ENCODE results near the gene AATF. TPM values are rescaled to one million over a fixed set of nuclear protein-coding genes. Genes with fewer than 3 reads are reported as not detected.

Gene AATF
- total RNA-seq, 3 donors from 2014 or later, result 34.4 to 47.2 (median 40.0) TPM

DNA sequence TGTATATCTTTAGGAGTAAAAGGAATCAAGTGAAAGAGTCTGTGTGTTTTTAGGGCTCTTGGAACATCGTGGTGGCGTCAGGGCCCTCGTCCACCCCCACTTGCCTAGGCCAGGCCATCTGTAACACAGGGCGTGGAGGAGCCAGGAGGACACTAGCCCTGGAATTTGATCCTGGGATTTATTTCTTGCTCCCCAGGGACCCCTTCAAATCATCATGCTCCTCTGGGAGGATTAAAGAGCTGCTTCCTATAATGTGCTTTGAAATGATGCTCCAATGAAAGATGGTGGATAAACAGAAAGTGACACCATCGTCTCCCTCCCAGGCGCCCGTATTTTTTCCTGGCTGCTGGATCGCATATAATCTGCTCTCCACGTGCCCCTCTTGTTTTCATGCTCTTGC is 113.3 kb downstream of the AATF start:
- intact Hi-C loops (cut with DNase I; ENCODE audit: low total_unique reads), result no loop called here
- H3K4me3 ChIP-seq, result no peak overlapping the region
- no peaks in the 10 kb centered on the region for H3K4me1 ChIP-seq
- H3K27ac ChIP-seq, result no peak overlapping the region
- no peaks in the 10 kb centered on the region for H3K27me3 ChIP-seq
- H3K36me3 ChIP-seq, result no peaks in the 10 kb centered on the region
- TF ChIP-seq, protein P1, sequence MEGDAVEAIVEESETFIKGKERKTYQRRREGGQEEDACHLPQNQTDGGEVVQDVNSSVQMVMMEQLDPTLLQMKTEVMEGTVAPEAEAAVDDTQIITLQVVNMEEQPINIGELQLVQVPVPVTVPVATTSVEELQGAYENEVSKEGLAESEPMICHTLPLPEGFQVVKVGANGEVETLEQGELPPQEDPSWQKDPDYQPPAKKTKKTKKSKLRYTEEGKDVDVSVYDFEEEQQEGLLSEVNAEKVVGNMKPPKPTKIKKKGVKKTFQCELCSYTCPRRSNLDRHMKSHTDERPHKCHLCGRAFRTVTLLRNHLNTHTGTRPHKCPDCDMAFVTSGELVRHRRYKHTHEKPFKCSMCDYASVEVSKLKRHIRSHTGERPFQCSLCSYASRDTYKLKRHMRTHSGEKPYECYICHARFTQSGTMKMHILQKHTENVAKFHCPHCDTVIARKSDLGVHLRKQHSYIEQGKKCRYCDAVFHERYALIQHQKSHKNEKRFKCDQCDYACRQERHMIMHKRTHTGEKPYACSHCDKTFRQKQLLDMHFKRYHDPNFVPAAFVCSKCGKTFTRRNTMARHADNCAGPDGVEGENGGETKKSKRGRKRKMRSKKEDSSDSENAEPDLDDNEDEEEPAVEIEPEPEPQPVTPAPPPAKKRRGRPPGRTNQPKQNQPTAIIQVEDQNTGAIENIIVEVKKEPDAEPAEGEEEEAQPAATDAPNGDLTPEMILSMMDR (IDR thresholded peaks at IDR 0.05), result no peak
- no peak for TF ChIP-seq POLR2A (IDR thresholded peaks at IDR 0.05)
- no peak for TF ChIP-seq POLR2AphosphoS5 (IDR thresholded peaks at IDR 0.05)
- no peaks in the 10 kb centered on the region for H3K9me3 ChIP-seq
- no peak for DNase-seq (ENCODE audit: low spot score in 2 of 2)

DNA sequence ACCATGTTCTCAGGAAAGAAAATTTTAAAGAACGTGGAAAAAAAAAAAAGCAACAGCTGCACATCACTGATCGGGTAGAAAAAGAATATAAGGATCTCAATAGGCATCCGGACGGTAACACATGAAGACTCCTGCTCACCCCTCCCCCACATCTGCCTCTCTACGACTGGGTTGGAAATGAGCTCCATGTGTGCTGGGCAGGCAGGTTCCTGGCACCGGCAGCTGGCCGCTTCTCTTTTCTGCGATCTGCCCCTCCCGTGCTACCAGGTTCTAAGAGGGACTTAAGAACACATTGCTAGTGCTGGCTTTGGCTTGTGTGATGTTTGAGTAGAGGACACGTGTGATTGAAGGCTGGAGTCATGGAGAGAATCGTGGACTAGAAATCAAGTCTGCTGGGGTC is 115.5 kb downstream of the AATF start:
- intact Hi-C loops (cut with DNase I; ENCODE audit: low total_unique reads), result no loop called here

DNA sequence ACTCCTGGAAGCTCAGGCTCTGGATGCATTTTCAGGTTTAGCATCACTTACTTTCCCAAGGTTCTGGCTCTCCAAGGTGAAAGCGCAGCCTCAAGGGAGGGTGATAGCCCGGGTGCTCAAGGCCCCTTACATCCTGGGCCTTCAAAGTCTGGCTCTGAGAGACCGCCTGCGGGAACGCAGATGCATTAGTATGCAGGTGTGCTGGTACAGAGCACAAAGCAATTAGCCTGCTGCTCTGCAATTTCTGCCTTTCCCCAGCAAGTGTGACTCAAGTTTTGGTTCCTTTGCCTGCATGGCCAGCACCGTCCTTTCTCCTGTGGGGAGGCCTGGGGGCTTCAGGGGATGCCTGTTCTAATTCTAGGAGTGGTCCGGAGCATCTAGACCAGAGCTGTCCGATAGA is 116.2 kb downstream of the AATF start:
- intact Hi-C loops (cut with DNase I; ENCODE audit: low total_unique reads), result no loop called here
- H3K36me3 ChIP-seq, result no peaks in the 10 kb centered on the region
- H3K9me3 ChIP-seq, result no peaks in the 10 kb centered on the region
- H3K4me3 ChIP-seq, result no peak overlapping the region
- no peak overlapping the region for H3K27ac ChIP-seq
- no peak for TF ChIP-seq POLR2A (IDR thresholded peaks at IDR 0.05)
- TF ChIP-seq, protein P1 (IDR thresholded peaks at IDR 0.05), result no peak
- TF ChIP-seq POLR2AphosphoS5 (IDR thresholded peaks at IDR 0.05), result no peak
- H3K4me1 ChIP-seq, result no peaks in the 10 kb centered on the region
- no peak for DNase-seq (ENCODE audit: low spot score in 2 of 2)
- no peaks in the 10 kb centered on the region for H3K27me3 ChIP-seq

More for the DNA sequence above, 115.5 kb downstream of the AATF start:
- no peak overlapping the region for H3K27ac ChIP-seq
- no peaks in the 10 kb centered on the region for H3K27me3 ChIP-seq
- H3K4me3 ChIP-seq, result no peak overlapping the region
- no peak for TF ChIP-seq POLR2AphosphoS5 (IDR thresholded peaks at IDR 0.05)
- TF ChIP-seq POLR2A (IDR thresholded peaks at IDR 0.05), result no peak
- TF ChIP-seq, protein P1 (IDR thresholded peaks at IDR 0.05), result no peak
- no peaks in the 10 kb centered on the region for H3K9me3 ChIP-seq
- H3K36me3 ChIP-seq, result no peaks in the 10 kb centered on the region
- no peak for DNase-seq (ENCODE audit: low spot score in 2 of 2)
- no peaks in the 10 kb centered on the region for H3K4me1 ChIP-seq

DNA sequence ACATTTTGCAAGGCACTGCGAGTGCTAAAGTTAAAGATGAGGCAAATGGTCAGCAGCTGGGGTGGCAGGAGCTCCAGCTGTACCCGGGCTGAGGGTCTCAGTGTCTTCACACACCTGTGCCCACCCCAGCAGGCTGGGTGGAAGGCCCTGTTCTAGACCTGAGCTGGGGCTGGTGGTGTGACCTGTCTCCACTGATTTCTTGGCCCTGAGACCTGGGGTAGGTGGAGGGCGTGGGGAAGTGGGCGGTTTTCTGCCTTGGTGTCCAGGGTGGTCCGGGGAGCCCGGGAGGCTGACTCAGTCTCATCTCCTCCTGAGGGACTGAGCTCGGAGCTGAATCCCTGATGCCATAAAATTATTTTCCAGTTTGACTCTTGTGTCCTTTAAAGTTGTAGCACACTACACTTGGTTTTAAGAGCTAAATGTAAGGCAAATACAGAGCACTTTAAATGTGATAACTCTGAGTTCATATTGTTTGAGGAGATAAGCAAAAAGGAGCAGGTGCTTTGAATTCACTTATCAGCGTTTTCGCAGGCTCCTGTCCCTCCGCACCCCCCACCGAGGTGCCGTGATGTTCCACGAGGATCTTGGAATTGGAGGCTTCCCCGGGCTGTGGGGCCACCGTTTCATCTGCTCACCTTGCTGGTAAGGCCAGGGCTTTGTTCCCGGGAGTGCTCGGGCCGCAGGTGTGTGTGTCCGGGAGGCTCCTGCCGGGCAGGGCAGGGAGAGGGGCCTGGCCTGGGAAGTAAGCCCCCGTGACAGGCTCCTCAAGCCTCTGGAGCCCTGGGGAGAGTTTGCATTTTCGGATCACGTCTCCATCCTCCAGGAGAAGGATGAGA is 117.0 kb downstream of the AATF start:
- intact Hi-C loops (cut with DNase I; ENCODE audit: low total_unique reads), result no loop called here
- TF ChIP-seq POLR2A (IDR thresholded peaks at IDR 0.05) (no peak), POLR2AphosphoS5 (IDR thresholded peaks at IDR 0.05) (no peak)
- TF ChIP-seq, protein P1 (IDR thresholded peaks at IDR 0.05), result no peak
- DNase-seq (ENCODE audit: low spot score in 2 of 2), result no peak
- no peak overlapping the region for H3K27ac ChIP-seq
- H3K4me3 ChIP-seq, result no peak overlapping the region
- H3K27me3 ChIP-seq, result no peaks in the 10 kb centered on the region
- no peaks in the 10 kb centered on the region for H3K9me3 ChIP-seq
- no peaks in the 10 kb centered on the region for H3K36me3 ChIP-seq
- H3K4me1 ChIP-seq, result no peaks in the 10 kb centered on the region

Data from breast epithelium (tissue), 4 donors.